ENCODE results near the gene RASA3. TPM values are rescaled to one million over a fixed set of nuclear protein-coding genes. Genes with fewer than 3 reads are reported as not detected.
A peak's percentile ranks its signal among the peaks of the same experiment; 100 is the strongest.

The RASA3 gene
- total RNA-seq, 1 experiment from 2014 or later: 10.0 TPM

- no peaks in the 10 kb centered on the region for H3K9me2 ChIP-seq (ENCODE audit: insufficient read depth)
- no TSS peak for BruUV-seq (replicated peaks)
- no peaks in the 10 kb centered on the region for H3F3A ChIP-seq (ENCODE audit: insufficient read depth, low read depth)
- ChIA-PET POLR2A (ENCODE audit: unreplicated experiment) (no interaction called here), CTCF (interaction anchor here (0.7 kb wide), 1 partner anchor 60 kb away, joined by 3 read pairs; no protein-coding TSS in a partner anchor)
- H3K27ac ChIP-seq: no peak overlapping the region
- H2AFZ ChIP-seq: no peak overlapping the region
- H3K36me3 ChIP-seq (ENCODE audit: low read depth): no peaks in the 10 kb centered on the region
- no peaks in the 10 kb centered on the region for H3K4me1 ChIP-seq (replicated peaks; ENCODE audit: insufficient read depth)
- no peaks in the 10 kb centered on the region for H3K79me2 ChIP-seq (ENCODE audit: low read depth)
- no peak overlapping the region for H3K4me2 ChIP-seq
- DNase-seq: peak in 1 of 2 experiments; percentile 45
- no peaks in the 10 kb centered on the region for H4K20me1 ChIP-seq (ENCODE audit: insufficient read depth)
- no peaks in the 10 kb centered on the region for H3K9me3 ChIP-seq (ENCODE audit: insufficient read depth, low read depth)
- H3K4me3 ChIP-seq: no peak overlapping the region
- TF ChIP-seq CTCF (conservative IDR thresholded peaks at IDR 0.05) (peak; percentile 68), EZH2 (IDR thresholded peaks at IDR 0.05; ENCODE audit: low read depth) (no peak)
- no peaks in the 10 kb centered on the region for H3K27me3 ChIP-seq (ENCODE audit: insufficient read depth, low read depth)
- intact Hi-C loops (cut with micrococcal nuclease; ENCODE audit: unreplicated experiment): loop anchor here (1.0 to 5.0 kb wide), 3 partner anchors 50 to 130 kb away; no protein-coding TSS in a partner anchor
These were observed 185.0 kb downstream of the RASA3 start for GRCh38 chr13:113947311-113948033.

DNA sequence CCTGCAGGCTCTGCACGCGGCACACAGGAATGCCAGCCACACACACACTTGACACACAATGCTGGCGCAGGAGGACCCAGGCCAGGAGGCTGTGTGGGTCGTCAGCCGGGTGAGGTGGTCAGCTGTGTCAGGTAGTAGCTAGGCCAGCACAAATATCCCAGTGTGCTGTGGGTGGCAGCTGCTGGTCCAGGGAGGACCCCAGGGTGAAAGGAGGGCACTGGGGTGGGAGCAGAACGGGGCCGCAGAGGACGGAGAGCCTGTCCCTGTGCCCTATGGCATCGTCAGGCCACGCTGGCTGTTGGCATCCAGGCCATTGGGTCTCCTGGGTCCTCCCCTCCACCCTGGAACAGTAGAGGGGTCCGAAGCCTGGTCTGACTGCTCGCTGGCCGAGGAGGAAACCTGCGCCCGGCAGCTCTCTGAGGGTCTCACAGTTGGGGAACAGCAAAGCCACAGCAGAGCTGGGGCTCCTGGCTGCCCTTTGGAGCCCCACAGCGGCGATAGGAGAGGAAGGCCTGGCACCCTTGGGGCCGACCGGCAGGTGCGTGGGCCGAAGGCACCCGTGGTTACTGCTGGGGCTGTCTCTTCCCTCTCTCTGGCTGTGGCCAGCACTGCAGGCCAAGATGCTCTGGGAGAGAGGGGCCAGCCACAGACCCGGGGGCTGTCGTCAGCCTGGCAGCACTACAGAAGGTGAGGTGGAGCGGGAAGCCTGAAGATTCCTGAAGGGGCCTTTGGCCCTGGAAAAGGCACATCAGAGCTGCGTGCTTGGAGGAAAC is 185.8 kb downstream of the RASA3 start:
- BruUV-seq (replicated peaks): no TSS peak
- POLR2A ChIA-PET (ENCODE audit: unreplicated experiment): interaction anchor here (0.6 kb wide), 1 partner anchor 334 kb away, joined by 4 read pairs; no protein-coding TSS in a partner anchor
- CTCF ChIA-PET: no interaction called here
- no peaks in the 10 kb centered on the region for H3K79me2 ChIP-seq (ENCODE audit: low read depth)
- no peak for DNase-seq
- H3K27me3 ChIP-seq (ENCODE audit: insufficient read depth, low read depth): no peaks in the 10 kb centered on the region
- no peak overlapping the region for H3K4me3 ChIP-seq
- no peaks in the 10 kb centered on the region for H4K20me1 ChIP-seq (ENCODE audit: insufficient read depth)
- no peak overlapping the region for H2AFZ ChIP-seq
- no peaks in the 10 kb centered on the region for H3K9me3 ChIP-seq (ENCODE audit: insufficient read depth, low read depth)
- H3K9me2 ChIP-seq (ENCODE audit: insufficient read depth): no peaks in the 10 kb centered on the region
- H3K4me1 ChIP-seq (replicated peaks; ENCODE audit: insufficient read depth): peaks cover 6% of the 10 kb centered on the region
- intact Hi-C loops (cut with micrococcal nuclease; ENCODE audit: unreplicated experiment): loop anchor here (1.0 to 5.0 kb wide), 3 partner anchors 49 to 129 kb away; no protein-coding TSS in a partner anchor
- TF ChIP-seq CTCF (conservative IDR thresholded peaks at IDR 0.05) (no peak), EZH2 (IDR thresholded peaks at IDR 0.05; ENCODE audit: low read depth) (no peak)
- no peaks in the 10 kb centered on the region for H3K36me3 ChIP-seq (ENCODE audit: low read depth)
- peaks cover 6% of the 10 kb centered on the region; the same call in 1 of the 2 replicates for H3F3A ChIP-seq (ENCODE audit: insufficient read depth, low read depth)
- no peak overlapping the region for H3K27ac ChIP-seq
- H3K4me2 ChIP-seq: no peak overlapping the region

GRCh38 chr13:113945857-113946408 is 186.5 kb downstream of the RASA3 start:
- Histone ChIP-seq H3K4me1 (replicated peaks; ENCODE audit: insufficient read depth) (peaks cover 10% of the 10 kb centered on the region), H3K79me2 (ENCODE audit: low read depth) (no peaks in the 10 kb centered on the region), H3K36me3 (ENCODE audit: low read depth) (no peaks in the 10 kb centered on the region), H3F3A (ENCODE audit: insufficient read depth, low read depth) (peaks cover 8% of the 10 kb centered on the region; the same call in 1 of the 2 replicates), H3K4me2 (no peak overlapping the region), H3K27ac (no peak overlapping the region), H3K27me3 (ENCODE audit: insufficient read depth, low read depth) (no peaks in the 10 kb centered on the region), H4K20me1 (ENCODE audit: insufficient read depth) (no peaks in the 10 kb centered on the region), H2AFZ (no peak overlapping the region), H3K9me2 (ENCODE audit: insufficient read depth) (no peaks in the 10 kb centered on the region), H3K4me3 (no peak overlapping the region), H3K9me3 (ENCODE audit: insufficient read depth, low read depth) (no peaks in the 10 kb centered on the region)
- POLR2A ChIA-PET (ENCODE audit: unreplicated experiment): interaction anchor here (0.6 kb wide), 1 partner anchor 333 kb away, joined by 4 read pairs; no protein-coding TSS in a partner anchor
- TF ChIP-seq EZH2 (IDR thresholded peaks at IDR 0.05; ENCODE audit: low read depth) (no peak), CTCF (conservative IDR thresholded peaks at IDR 0.05) (no peak)
- BruUV-seq (replicated peaks): no TSS peak
- CTCF ChIA-PET: interaction anchor here (0.6 kb wide), 1 partner anchor 214 kb away, joined by 3 read pairs; no protein-coding TSS in a partner anchor
- intact Hi-C loops (cut with micrococcal nuclease; ENCODE audit: unreplicated experiment): loop anchor here (2.0 to 5.0 kb wide), 2 partner anchors 49 to 85 kb away; no protein-coding TSS in a partner anchor
- no peak for DNase-seq
